GM23248 (cell line): ENCODE measurements around the gene NKIRAS1. TPM values are rescaled to one million over a fixed set of nuclear protein-coding genes. Genes with fewer than 3 reads are reported as not detected.
A peak's percentile ranks its signal among the peaks of the same experiment; 100 is the strongest.

Experiments
- DNase-seq: peaks from one replicate; pipeline ENCODE4 v3.0.0-alpha.2; 2015
- H2AFZ ChIP-seq: fragments of 200-600 bp; sonication (generic); 2 replicates; pipeline ENCODE4 v1.6.1; 2016; ENCODE audit warnings: antibody characterized with exemption
- H3F3A ChIP-seq: fragments of 200-600 bp; sonication (generic); 2 replicates; pipeline ENCODE4 v1.6.1; 2016; ENCODE audit warnings: mild to moderate bottlenecking, antibody characterized with exemption, mixed run types; ENCODE audit not compliant: insufficient read depth
- H3K27ac ChIP-seq: fragments of 200-600 bp; sonication (generic); 2 replicates; pipeline ENCODE4 v1.5.1; 2016; ENCODE audit warnings: mild to moderate bottlenecking
- H3K27me3 ChIP-seq: fragments of 200-600 bp; sonication (generic); replicated peaks from 2 replicates; pipeline ENCODE4 v1.6.1; 2016; ENCODE audit warnings: mild to moderate bottlenecking; ENCODE audit not compliant: insufficient read depth
- H3K36me3 ChIP-seq: fragments of 200-600 bp; sonication (generic); 2 replicates; pipeline ENCODE4 v1.6.1; 2016; ENCODE audit warnings: low read depth, mild to moderate bottlenecking
- H3K4me1 ChIP-seq: fragments of 200-600 bp; sonication (generic); 2 replicates; pipeline ENCODE4 v1.6.1; 2016; ENCODE audit warnings: mild to moderate bottlenecking; ENCODE audit not compliant: insufficient read depth
- H3K4me2 ChIP-seq: fragments of 200-600 bp; sonication (generic); one replicate; pipeline ENCODE4 v1.6.1; 2016; ENCODE audit warnings: mild to moderate bottlenecking; ENCODE audit not compliant: unreplicated experiment
- H3K4me3 ChIP-seq: fragments of 200-600 bp; sonication (generic); 2 replicates; pipeline ENCODE4 v1.5.1; 2016; ENCODE audit warnings: mild to moderate bottlenecking
- H3K79me2 ChIP-seq: fragments of 200-600 bp; sonication (generic); 2 replicates; pipeline ENCODE4 v1.6.1; 2016; ENCODE audit warnings: mild to moderate bottlenecking; ENCODE audit not compliant: insufficient read depth
- H3K9ac ChIP-seq: fragments of 200-600 bp; sonication (generic); 2 replicates; pipeline ENCODE4 v1.6.1; 2016; ENCODE audit warnings: mild to moderate bottlenecking
- H3K9me2 ChIP-seq: fragments of 200-600 bp; sonication (generic); 2 replicates; pipeline ENCODE4 v1.6.1; 2016; ENCODE audit warnings: mixed run types, mild to moderate bottlenecking, moderate library complexity; ENCODE audit not compliant: insufficient read depth
- H3K9me3 ChIP-seq: fragments of 200-600 bp; sonication (generic); one replicate; pipeline ENCODE4 v1.6.1; 2017; ENCODE audit warnings: low read depth
- H4K20me1 ChIP-seq: fragments of 200-600 bp; sonication (generic); 2 replicates; pipeline ENCODE4 v1.6.0; 2016; ENCODE audit not compliant: insufficient read depth
- EZH2 ChIP-seq: fragments of 200-600 bp; sonication (generic); IDR thresholded peaks from 2 replicates; pipeline ENCODE4 v1.6.1; 2018; ENCODE audit warnings: antibody characterized with exemption, mild to moderate bottlenecking; ENCODE audit not compliant: insufficient read depth, poor library complexity, severe bottlenecking
- EZH2phosphoT487 ChIP-seq: fragments of 200-600 bp; sonication (generic); IDR thresholded peaks from 2 replicates; pipeline ENCODE4 v1.6.1; 2018; ENCODE audit warnings: antibody characterized with exemption, moderate library complexity, mild to moderate bottlenecking, low read depth; ENCODE audit not compliant: insufficient read depth
- WGBS, 2 experiments: methylation state at CpG; one replicate each; pipeline ENCODE4 v1.1.6; 2015 to 2017; ENCODE audit warnings: low lambda C conversion rate in 2 of 2, low coverage in 1 of 2; ENCODE audit errors: missing lambda C conversion rate in 2 of 2; 5-methylcytosine and 5-hydroxymethylcytosine counted together
- in situ Hi-C: fragments of 300-500 bp; cut with MboI; formaldehyde crosslinking; loops from 2 replicates; pipeline ENCODE4 v1.15.0; 2020
- polyA plus RNA-seq: library from polyadenylated mRNA; unstranded; fragments of >200 nt; fragmentation: Nextera tagmentation; extraction: Ambion mirVana; gene quantifications from 2 replicates; pipeline ENCODE4 v1.2.1, GENCODE V29; 2016
- total RNA-seq: library from RNA; depleted of rRNA; stranded (reverse); fragments of >200 nt; shearing (Covaris generic); gene quantifications from 2 replicates; pipeline ENCODE4 v1.2.3, GENCODE V29; 2014

The NKIRAS1 gene
- total and polyA plus RNA-seq, 2 experiments from 2014 or later: 15.0 to 17.2 TPM

DNA sequence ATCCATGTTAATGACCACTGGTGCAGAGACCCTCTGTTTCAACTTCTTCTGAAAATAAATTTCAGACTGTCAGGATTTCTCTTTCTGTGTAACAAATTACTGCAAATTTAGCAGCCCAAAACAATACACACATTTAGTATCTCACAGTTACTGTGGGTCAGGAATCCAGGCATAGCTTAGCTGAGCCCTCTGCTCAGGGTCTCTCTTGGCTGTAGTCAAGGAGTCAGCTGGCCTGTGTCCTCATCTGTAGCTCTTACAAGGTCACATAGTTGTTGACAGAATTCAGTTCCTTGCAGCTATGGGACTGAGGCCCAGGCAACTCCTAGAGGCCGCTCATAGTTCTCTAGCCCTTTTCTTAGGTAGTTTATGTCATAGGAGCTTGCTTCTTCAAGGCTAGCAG lies 51.9 kb downstream of the NKIRAS1 start:
- Histone ChIP-seq H3K9me2 (no peaks in the 10 kb centered on the region), H3K79me2 (peaks cover 97% of the 10 kb centered on the region), H3F3A (no peaks in the 10 kb centered on the region), H3K9ac (no peak overlapping the region), H4K20me1 (peaks cover 9% of the 10 kb centered on the region; the same call in 1 of the 2 replicates), H3K4me3 (no peak overlapping the region), H3K9me3 (no peaks in the 10 kb centered on the region), H3K4me2 (no peak overlapping the region), H3K27me3 (no peaks in the 10 kb centered on the region), H3K27ac (no peak overlapping the region), H3K36me3 (0 out of 2 replicates have a peak, but pooled peaks cover 4% of the 10 kb centered on the region), H2AFZ (no peak overlapping the region), H3K4me1 (peaks cover 21% of the 10 kb centered on the region; the same call in 1 of the 2 replicates)
- TF ChIP-seq EZH2 (no peak), EZH2phosphoT487 (no peak)
- DNase-seq: no peak
- in situ Hi-C loops: no loop called here
- 90 to 100% methylated on average over 1 of the region's 1 CpG for WGBS, 2 experiments

DNA sequence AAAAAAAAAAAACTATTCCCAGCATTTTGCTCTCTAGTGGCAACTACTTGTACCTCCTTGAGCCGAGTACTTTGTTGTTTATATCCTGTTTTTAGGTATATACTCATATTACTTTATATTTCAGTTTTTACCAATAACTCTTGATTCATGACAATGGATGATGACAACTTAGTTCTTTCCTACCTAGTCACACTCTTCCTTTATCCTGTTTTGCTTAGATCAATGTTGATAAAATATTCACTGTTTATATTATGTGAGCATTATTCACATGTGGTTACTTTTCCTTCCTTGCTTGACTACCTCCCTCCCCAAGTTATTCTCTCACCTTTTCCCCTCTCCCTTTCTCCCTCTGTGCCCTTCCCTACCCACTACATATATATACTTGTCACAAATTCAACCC lies 53.7 kb downstream of the NKIRAS1 start:
- Histone ChIP-seq H3K36me3 (0 out of 2 replicates have a peak, but pooled peaks cover 4% of the 10 kb centered on the region), H4K20me1 (peaks cover 12% of the 10 kb centered on the region; the same call in 1 of the 2 replicates), H3K27me3 (no peaks in the 10 kb centered on the region), H2AFZ (no peak overlapping the region), H3K79me2 (peaks cover 97% of the 10 kb centered on the region), H3K9me3 (no peaks in the 10 kb centered on the region), H3K9ac (no peak overlapping the region), H3K4me1 (peaks cover 32% of the 10 kb centered on the region), H3K9me2 (no peaks in the 10 kb centered on the region), H3K4me3 (no peak overlapping the region), H3F3A (no peaks in the 10 kb centered on the region; the same call in 1 of the 2 replicates), H3K27ac (no peak overlapping the region), H3K4me2 (peak overlapping the region; percentile 18)
- WGBS, 2 experiments: 89 to 93% methylated on average over 1 of the region's 1 CpG
- peak; percentile 12 for DNase-seq
- TF ChIP-seq EZH2phosphoT487 (no peak), EZH2 (no peak)
- in situ Hi-C loops: no loop called here

DNA sequence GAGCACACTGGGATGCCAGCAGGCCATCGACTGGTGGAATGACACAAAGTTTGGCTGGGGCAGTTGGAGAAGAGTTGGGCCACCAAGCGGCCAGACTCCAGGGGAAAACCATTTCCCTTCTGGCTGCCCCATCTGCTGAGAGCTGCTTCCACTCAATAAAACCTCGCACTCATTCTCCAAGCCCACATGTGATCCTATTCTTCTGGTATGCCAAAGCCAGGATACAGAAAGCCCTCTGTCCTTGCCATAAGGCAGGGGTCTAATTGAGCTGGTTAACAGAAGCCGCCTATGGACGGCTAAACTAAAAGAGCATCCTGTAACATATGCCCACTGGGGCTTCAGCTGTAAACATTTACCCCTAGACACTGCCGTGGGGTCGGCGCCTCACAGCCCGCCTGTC lies 55.1 kb downstream of the NKIRAS1 start:
- Histone ChIP-seq H3K79me2 (peaks cover 96% of the 10 kb centered on the region), H3K4me1 (peaks cover 39% of the 10 kb centered on the region), H3K36me3 (0 out of 2 replicates have a peak, but pooled peaks cover 4% of the 10 kb centered on the region), H3K27me3 (no peaks in the 10 kb centered on the region), H2AFZ (no peak overlapping the region), H3F3A (no peaks in the 10 kb centered on the region; the same call in 1 of the 2 replicates), H3K4me2 (no peak overlapping the region), H3K9me2 (no peaks in the 10 kb centered on the region), H3K9ac (no peak overlapping the region), H3K27ac (no peak overlapping the region), H3K4me3 (no peak overlapping the region), H4K20me1 (peaks cover 12% of the 10 kb centered on the region; the same call in 1 of the 2 replicates), H3K9me3 (no peaks in the 10 kb centered on the region)
- no peak for DNase-seq
- TF ChIP-seq EZH2 (no peak), EZH2phosphoT487 (no peak)
- 97 to 98% methylated on average over 9 of the region's 9 CpGs for WGBS, 2 experiments
- in situ Hi-C loops: no loop called here

DNA sequence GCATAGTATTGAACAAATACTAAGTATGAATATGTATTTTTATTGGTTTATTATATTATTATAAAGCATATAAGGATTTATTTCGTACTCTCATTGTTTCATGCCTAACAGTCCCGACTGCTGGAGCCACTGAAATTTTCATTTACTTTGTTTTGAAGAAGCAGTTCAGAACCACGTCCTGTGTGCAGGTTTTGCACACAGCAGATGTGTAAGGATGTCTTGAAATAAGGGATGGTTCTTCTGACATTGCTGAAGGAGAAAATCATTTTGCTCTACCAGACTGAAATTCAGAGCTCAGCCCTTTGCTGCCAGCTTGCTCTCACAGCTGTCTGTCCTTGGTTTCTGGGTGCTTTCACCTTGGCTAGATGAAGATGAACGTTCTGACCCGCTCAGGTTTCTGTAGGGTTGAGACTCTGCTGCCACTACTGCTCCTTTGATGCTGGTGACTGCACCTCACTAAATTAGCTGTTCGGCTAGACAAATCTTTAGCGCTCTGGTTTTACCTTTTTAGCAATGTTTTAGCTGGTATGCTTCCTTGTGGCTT lies 56.9 kb downstream of the NKIRAS1 start:
- no peak for DNase-seq
- no peaks in the 10 kb centered on the region for H3K9me2 ChIP-seq
- H3K9ac ChIP-seq: no peak overlapping the region
- in situ Hi-C loops: no loop called here
- H3K4me2 ChIP-seq: no peak overlapping the region
- TF ChIP-seq EZH2: no peak
- no peak for TF ChIP-seq EZH2phosphoT487
- peaks cover 30% of the 10 kb centered on the region for H3K4me1 ChIP-seq
- no peak overlapping the region for H3K27ac ChIP-seq
- 96 to 97% methylated on average over 7 of the region's 7 CpGs for WGBS, 2 experiments
- no peak overlapping the region for H3K4me3 ChIP-seq
- H3K9me3 ChIP-seq: no peaks in the 10 kb centered on the region
- H3F3A ChIP-seq: no peaks in the 10 kb centered on the region; the same call in 1 of the 2 replicates
- no peaks in the 10 kb centered on the region for H3K27me3 ChIP-seq
- H4K20me1 ChIP-seq: peaks cover 12% of the 10 kb centered on the region; the same call in 1 of the 2 replicates
- H2AFZ ChIP-seq: no peak overlapping the region
- H3K79me2 ChIP-seq: peaks cover 98% of the 10 kb centered on the region
- 0 out of 2 replicates have a peak, but pooled peaks cover 4% of the 10 kb centered on the region for H3K36me3 ChIP-seq
